NCI-H2029 treated with DMSO at 0.1 percent for 48 hours (cell line): ENCODE results near the gene CREB3L4.
"Not testable (repeated sequence)": the region's sequence is repeated elsewhere in the genome, so short reads cannot be mapped to it uniquely, and the experiment has no call there.

Source experiments
- DNase-seq: peaks from one replicate; lab custom pipeline; 2025; lab: John Stamatoyannopoulos, UW

Gene CREB3L4

DNA sequence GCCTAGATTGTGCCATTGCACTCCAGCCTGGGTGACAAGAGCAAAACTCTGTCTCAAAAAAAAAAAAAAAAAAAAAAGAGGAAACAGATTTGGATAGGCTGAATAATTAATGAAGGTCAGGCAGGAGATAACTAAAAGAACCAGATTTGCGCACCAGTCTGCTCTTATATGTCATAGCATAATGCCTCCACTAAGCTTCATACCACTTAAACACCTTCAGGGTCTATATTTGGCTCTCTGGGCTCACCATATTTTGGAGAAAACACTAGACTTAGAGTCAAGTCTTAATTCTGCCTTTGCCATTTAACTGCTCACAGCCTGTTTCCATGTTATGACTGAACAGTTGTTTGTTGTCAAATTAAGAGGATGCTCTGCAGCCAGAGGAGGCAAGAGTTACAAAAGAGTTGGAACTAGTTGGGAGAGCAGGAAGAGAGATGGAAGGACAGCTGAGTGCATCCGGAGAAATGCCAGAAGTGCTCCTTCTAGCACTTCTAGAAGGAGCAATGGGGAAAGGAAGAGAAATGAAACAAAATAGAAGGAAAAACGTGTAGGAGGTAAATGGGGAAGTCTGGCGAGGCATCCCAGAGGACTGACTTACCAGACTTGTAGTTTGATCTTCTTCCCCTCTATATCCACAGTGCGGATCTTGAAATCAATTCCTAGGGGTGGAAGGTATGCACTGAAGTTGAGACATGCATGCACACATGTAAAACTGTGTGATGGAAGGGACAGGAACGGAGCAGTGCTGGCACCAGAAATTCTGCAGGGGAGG is 16.6 kb downstream of the CREB3L4 start:
- no peak for DNase-seq

DNA sequence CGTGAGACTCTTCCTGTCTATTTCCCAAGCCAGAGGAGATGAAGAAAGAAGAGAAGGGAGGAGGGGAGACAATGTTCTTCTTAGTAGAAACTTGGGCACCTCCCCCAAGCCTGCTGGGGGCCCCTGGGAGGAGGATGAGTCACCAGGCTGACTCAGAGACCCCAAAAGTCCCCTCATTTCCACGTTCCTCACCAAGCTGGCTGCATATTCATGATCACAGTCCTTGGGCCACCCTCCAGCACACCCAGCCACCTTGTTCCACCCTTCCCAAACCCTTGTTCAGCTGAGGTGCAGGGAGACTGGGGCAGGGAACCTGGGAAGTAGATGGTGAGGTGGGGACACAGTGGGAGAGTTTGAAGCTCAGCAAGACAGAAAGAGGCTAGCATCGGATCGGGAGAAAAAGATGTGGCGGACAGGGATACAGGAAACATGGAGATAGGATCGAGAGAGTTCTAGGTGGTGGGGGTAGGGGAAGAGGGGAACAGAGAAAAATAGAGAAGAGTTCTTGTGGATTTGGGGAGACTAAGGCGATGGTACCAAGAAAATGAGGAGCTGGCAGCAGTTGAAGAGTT is 17.7 kb downstream of the CREB3L4 start:
- no peak for DNase-seq

DNA sequence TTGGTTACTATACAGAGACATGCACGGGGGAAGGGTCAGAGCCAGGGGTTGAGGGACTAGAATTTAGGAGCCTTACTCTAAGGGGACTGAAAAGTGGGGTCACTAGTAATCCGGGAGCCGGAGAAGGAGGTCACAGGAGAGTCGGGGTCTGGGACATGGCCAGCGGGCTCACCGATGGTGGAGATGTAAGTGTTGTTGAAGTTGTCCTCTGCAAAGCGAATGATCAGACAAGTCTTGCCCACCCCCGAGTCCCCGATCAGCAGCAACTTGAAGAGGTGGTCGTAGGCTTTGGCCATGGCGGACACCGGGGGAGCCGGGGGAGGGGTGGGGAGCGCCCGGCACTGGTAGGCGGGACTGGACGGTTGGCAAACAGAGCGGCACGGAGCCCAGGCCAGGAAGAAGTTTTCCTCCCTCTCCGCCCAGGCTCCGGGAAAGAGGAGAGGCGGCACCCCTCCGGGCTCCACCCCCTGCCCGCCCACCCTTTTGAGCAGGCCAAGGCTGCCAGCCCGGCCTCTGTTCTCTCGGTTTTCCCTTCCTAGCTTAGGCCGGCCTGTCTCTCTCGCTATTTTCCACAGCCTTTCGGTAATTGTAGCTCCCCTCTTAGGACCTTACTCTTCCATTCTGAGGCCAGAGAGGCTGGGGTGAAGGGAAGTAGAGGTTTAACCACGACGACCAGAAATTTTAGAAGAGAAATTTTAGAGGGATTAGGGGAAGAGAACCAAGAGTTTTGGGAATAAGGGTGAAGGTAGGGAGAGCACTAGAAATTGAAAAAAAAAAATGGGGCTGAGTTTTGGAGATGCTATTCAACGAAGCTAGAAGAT is 18.4 kb downstream of the CREB3L4 start, which contains the start of gene RAB13:
RAB13 (minus strand) TSS at position 399 of the 821 bp plus-strand sequence; CDS start at position 296, 103 bp downstream.
- DNase-seq: peak; percentile 56

DNA sequence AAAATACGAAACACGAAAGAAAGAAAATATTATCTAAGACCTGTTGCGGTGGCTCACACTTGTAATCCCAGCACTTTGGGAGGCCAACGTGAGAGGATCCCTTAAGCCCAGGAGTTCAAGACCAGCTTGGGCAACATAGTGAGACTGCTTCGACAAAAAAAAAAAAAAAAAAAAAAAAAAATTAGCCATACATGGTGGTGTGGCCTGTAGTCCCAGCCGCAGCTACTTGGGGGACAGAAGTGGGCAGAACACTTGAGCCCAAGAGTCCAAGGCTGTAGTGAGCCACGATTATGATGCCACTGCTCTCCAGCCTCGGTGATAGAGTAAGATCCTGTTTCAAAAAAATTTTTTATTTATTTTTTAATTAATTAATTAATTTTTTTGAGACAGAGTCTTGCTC is 19.9 kb downstream of the CREB3L4 start:
- no peak for DNase-seq

DNA sequence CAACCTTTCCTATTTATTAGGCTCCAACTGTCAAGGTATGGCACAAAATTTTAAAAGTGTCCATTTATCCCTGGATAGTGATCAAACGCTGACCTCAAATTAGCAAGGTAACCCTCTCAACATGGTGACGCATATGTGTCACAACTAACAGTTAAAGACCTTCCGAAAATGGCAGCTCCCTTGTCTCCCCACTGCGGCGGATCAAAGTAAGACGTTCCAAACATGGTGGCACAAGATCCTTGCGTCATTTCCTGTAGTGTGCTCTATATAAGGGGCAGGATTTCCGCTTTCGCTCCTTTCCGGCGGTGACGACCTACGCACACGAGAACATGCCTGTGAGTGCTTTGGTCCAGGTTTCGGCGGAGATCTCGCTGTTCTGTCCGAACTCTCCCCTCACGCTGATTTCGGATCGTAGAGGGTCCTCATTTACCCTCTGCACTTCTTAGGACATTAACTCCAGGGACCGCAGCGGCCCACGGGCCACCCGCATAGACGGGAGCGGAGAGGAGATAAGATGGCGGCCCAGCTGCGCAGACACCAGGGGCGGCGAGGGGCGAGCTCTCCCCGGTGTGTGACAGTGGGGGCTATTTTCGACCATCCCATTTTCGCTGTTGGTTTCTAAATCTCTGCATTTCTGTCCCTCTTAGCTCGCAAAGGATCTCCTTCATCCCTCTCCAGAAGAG is 22.9 kb downstream of the CREB3L4 start, which contains the start of gene RPS27:
RPS27 (plus strand) TSS at position 295 of the 683 bp plus-strand sequence; CDS start at position 330, 35 bp downstream.
- peak; percentile 98 for DNase-seq

DNA sequence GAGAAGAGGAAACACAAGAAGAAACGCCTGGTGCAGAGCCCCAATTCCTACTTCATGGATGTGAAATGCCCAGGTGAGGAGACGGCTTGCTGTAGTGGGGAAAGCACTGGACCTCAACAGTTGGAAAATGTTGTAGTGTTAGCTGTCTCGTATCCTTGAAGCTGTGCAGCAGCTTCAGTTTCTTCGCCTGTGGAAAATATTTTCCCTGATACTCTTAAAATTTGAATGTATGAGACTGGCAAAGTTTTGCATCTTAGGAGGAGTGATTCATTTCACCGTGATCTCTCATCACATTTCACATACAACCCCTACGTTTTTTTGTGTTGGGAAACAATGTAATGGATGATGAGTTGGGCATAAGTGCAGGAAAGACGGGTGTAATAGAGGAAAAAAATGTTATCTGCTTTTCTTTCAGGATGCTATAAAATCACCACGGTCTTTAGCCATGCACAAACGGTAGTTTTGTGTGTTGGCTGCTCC is 23.5 kb downstream of the CREB3L4 start:
- DNase-seq: no peak

DNA sequence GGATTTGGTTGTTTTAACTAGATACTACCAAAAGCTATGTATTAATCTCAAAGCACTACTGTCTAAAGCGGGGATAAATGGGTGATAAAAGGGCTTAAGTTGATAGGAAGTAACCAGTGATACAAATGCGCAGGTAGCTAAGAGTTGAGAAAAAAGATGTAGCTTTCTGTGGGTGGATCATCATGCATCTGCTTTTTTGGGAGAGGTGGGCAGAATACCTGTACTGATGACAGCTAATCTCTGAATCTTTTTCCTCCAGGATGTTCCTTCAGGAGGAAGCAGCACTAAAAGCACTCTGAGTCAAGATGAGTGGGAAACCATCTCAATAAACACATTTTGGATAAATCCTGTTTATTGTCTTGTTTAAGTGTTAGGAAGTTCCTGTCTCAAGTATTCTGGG is 24.1 kb downstream of the CREB3L4 start:
- no peak for DNase-seq

DNA sequence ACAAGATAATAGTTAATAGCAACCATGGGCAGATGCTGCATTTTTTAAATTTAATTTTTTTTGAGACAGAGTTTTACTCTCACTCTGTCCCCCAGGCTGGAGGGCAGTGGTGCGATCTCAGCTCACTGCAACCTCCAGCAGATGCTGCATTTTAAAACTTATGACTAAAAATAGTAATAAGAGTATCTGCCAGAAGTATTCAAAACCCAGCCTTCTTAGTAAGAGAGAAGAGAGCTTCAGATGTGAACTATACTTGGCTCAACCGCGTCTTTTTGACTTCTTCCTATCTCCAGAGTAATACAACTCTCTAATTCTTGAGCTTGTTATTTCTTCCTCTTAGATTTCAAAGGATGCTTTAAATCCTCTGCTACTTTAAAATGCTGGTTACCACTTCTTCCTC is 27.5 kb downstream of the CREB3L4 start:
- DNase-seq: no peak

DNA sequence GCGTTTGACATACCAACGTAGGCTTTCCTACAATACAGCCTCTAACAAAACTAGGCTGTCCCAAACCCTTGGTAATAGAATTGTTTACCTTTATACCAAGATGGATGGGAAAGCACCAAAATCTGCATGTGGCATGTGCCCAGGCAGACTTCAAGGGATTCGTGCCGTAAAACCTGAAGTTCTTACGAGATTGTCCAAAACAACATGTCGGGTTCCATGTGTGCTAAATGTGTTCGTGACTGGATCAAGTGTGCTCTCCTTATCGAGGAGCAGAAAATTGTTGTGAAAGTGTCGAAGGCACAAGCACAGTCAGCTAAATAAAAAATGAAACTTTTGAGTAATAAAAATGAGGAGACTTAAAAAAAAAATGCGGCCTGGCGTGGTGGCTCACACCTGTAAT is 27.9 kb downstream of the CREB3L4 start:
- DNase-seq: no peak

DNA sequence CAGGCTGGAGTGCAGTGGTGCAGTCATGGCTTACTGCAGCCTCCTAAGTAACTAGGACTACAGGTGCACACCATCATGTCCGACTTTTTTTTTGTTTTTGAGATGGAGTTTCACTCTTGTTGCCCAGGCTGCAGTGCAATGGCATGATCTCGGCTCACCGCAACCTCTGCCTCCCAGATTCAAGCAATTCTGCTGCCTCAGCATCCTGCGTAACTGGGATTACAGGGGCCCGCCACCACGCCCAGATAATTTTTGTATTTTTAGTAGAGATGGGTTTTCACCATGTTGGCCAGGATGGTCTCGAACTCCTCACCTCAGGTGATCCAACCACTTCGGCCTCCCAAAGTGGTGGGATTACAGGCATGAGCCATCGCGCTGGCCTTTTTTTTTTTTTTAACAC is 29.2 kb downstream of the CREB3L4 start:
- not testable (repeated sequence) for DNase-seq

DNA sequence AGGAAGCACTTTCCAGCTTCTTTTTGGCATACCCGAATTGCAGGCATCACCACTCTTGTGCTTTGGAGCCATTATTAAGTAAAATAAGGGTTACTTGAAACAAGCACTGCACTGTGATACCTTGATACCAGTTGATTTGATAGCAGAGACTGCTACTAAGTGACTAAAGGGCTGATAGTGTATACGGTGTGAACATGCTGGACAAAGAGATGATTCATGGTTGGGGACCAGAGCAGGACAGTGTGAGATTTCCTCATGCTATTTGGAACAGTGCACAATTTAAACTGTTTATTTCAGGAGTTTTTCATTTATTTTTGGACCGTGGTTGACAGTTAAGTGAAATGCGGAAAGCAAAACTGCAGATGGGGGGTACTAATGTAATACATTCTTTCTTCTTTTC is 32.7 kb downstream of the CREB3L4 start:
- no peak for DNase-seq

DNA sequence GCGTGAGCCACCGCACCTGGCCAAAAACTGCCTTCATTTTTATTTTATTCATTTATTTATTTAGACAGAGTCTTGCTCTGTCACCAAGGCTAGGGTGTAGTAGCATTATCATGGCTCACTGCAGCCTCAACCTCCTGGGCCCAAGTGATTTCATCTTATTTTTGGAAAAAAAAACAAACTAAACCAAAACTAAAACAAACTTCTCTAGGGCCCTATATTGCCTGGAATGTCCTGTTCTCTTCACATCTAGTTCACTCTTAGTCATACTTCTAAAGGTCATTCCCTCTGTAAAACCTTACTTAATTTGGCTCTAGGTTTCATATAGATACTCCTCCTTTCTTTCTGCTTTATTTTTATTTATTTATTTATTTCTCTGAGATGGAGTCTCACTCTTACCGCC is 38.4 kb downstream of the CREB3L4 start:
- no peak for DNase-seq

DNA sequence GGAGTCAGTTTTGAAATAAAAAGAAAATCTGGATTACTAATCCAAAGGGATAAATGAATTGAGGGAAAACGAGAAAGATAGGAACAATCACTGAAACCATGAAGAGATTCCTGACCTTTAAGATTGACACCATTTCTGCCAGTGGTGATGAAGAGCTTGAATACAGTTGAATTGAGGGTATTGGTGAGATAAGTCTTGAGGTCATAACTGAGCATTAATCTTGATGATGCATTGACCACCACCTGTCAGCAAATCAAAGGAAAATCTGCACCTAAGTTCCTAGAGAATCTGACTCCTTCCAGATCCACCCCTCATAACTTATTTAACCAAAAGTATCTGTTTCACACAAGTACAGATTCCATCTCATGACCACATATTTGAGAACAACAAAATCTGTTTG is 44.4 kb downstream of the CREB3L4 start:
- DNase-seq: no peak

DNA sequence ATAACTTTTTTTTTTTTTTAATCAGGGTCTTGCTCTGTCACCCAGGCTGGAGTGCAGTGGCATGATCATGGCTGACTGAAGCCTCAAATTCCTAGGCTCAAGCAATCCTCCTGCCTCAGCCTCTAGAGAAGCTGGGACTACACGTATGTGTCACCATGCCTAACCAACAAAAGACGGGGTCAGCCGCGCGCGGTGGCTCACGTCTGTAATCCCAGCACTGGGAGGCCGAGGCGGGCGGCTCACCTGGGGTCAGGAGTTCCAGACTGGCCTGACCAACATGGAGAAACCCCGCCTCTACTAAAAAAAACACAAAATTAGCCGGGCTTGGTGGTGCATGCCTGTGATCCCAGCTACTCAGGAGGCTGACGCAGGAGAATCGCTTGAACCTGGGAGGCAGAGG is 44.8 kb downstream of the CREB3L4 start:
- DNase-seq: not testable (repeated sequence)

DNA sequence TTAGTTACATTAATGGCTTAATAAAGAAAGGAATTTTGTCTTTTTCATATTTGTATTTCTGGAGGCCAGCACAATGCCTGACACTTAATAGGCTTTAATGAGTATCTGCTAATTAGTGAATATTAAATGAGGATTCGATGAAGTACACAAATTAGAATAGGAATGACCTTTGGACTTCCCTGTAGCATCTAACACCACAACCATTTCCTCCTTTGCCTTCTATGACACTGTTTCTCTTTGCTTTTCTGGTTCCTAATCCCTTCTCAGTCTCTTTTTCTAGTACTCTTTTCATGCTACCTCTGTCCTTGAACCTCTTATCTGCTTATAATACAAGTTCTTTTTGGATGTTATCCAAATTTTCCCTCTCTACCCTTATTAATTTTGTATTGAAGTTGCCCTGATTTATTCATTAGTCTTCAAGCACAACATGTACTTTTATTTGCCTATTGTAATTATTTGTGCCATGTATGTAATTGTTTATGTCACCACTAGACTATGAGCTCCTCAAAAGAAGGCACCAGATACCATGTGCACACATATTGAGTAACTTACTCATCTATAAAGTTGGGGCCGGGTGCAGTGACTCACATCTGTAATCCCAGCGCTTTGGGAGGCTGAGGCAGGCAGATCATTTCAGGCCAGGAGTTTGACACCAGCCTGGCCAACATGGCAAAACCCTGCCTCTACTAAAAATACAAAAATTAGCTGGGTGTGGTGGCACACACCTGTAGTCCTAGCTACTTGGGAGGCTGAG is 46.6 kb downstream of the CREB3L4 start:
- no peak for DNase-seq

DNA sequence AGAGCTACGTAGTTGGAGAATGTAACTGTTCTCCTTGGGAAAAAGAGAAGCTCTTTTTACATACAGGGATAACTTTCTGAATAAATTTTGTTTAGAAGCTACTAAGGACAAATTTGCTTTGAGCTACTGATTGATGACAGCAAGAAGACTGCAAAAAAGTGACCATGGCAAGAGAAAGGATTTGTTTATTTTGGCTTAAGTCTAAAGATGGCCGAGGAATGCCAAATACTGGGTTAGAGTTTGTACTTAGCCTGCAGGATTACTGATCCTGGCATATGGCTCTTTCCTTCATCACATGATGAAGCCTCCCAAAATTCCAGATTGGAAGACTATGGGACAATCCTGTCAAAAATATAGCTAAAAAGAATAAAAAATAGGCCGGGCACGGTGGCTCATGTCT is 51.6 kb downstream of the CREB3L4 start:
- no peak for DNase-seq

DNA sequence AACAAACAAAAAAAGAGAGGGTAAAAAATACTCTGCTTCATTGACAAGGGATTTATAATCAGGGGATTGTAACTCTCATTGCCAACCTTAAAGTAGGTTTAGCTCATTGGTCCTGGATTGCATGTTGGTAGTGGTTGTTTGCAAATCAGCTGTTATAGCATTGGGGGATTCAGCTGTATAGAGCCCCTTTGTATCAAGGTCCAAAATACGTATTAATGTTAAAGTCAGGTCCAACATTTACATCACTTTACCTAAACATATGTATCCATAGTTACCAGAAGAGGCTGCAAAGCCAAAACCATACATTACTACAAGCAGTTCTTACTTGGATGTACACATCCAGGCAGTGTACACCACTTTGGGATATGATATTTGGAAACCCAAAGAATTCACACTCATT is 52.2 kb downstream of the CREB3L4 start:
- DNase-seq: no peak
